ENCODE measurements around the gene FHIT.

The FHIT gene

GRCh38 chr3:60609446-60609845, 641.8 kb downstream of the FHIT start:
- no peak overlapping the region for H3K4me3 ChIP-seq (ENCODE audit: low read depth, low read length)
- peak; percentile 12 for DNase-seq (ENCODE audit: low read depth)

GRCh38 chr3:60603860-60604259, 647.4 kb downstream of the FHIT start:
- no peak overlapping the region for H3K4me3 ChIP-seq (ENCODE audit: low read depth, low read length)
- no peak for TF ChIP-seq CTCF (conservative IDR thresholded peaks at IDR 0.05; ENCODE audit: low read depth, low read length)
- DNase-seq (ENCODE audit: low read depth): no peak

More at GRCh38 chr3:60609446-60609845, 641.8 kb downstream of the FHIT start:
- no peak for TF ChIP-seq CTCF (conservative IDR thresholded peaks at IDR 0.05; ENCODE audit: low read depth, low read length)

GRCh38 chr3:60600848-60601247, 650.4 kb downstream of the FHIT start:
- TF ChIP-seq CTCF (conservative IDR thresholded peaks at IDR 0.05; ENCODE audit: low read depth, low read length): no peak
- no peak for DNase-seq (ENCODE audit: low read depth)
- H3K4me3 ChIP-seq (ENCODE audit: low read depth, low read length): no peak overlapping the region

- TF ChIP-seq CTCF (conservative IDR thresholded peaks at IDR 0.05; ENCODE audit: low read depth, low read length): no peak
These were observed 651.7 kb downstream of the FHIT start for GRCh38 chr3:60599586-60599985.

GRCh38 chr3:60598671-60599070, 652.6 kb downstream of the FHIT start:
- no peak overlapping the region for H3K4me3 ChIP-seq (ENCODE audit: low read depth, low read length)
- DNase-seq (ENCODE audit: low read depth): no peak
- TF ChIP-seq CTCF (conservative IDR thresholded peaks at IDR 0.05; ENCODE audit: low read depth, low read length): no peak

More at GRCh38 chr3:60599586-60599985, 651.7 kb downstream of the FHIT start:
- no peak for DNase-seq (ENCODE audit: low read depth)
- no peak overlapping the region for H3K4me3 ChIP-seq (ENCODE audit: low read depth, low read length)

- DNase-seq (ENCODE audit: low read depth): peak; percentile 83
- TF ChIP-seq CTCF (conservative IDR thresholded peaks at IDR 0.05; ENCODE audit: low read depth, low read length): no peak
- no peak overlapping the region for H3K4me3 ChIP-seq (ENCODE audit: low read depth, low read length)
These were observed 657.2 kb downstream of the FHIT start for GRCh38 chr3:60594025-60594424.

- no peak overlapping the region for H3K4me3 ChIP-seq (ENCODE audit: low read depth, low read length)
- TF ChIP-seq CTCF (conservative IDR thresholded peaks at IDR 0.05; ENCODE audit: low read depth, low read length): no peak
- no peak for DNase-seq (ENCODE audit: low read depth)
These were observed 660.0 kb downstream of the FHIT start for GRCh38 chr3:60591267-60591666.
